GM18873 (cell line): ENCODE data around the gene HERC2.
"Not testable (repeated sequence)": the region's sequence is repeated elsewhere in the genome, so short reads cannot be mapped to it uniquely, and the experiment has no call there.

Experiments
- ATAC-seq: cut with Tn5 transposase; IDR thresholded peaks from one replicate; pipeline ENCODE4 v1.9.1; 2021; ENCODE audit warnings: mild to moderate bottlenecking, moderate library complexity, moderate number of reproducible peaks; ENCODE audit not compliant: unreplicated experiment, low FRiP score

HERC2 gene

DNA sequence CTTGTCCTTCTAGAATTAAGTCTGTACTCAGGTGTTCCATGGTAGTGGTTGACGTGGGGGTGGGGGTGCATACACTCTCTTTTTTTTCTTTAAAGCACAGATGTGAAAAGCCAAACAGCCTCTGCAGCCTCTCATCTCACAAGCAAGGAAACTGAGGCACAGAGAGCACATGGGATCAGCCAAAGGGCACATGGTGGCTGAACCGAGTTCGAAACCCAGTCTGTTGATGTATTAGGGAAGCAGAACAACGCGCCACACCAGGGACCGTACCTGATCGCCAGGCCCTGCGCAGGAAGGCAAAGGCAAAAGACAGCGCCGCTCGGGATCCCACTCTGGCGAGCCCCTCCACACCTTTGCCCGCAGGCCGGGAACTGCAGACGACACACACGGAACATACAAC lies 47.3 kb downstream of the HERC2 start:
- ATAC-seq: no peak

DNA sequence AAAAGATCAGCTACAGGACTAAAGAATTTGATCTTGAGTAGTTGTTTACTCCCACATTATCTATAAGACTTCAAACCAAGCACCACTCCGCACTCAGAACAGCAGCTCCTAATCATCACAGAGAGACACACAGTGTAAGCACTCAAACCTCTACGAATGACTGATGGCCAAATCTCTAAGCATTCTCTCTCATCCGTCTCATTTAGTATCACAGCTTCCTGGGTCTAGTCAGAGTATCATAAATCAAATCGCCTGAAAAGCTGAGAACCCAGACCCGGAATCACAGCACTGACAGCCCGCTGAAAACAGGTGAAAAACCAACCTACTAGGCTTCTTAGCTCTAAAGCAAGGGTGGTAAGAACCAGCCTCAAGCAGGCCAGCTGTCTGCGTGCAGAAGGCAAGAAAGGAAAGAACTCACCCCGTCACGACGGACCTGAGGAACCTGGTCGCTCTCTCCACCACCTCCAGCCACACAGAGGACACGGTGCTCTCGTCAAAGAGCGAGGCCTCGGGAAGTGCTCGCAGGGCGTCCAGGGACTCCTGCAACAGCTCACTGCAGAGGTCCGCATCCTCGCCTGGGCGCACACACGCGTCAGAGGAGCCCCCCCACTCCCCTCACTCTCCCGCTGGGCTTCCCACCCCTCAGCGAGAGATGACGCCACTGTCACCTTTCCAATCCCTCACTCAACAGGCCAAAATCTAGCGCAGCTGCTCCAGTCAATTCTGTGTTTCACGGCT lies 47.9 kb downstream of the HERC2 start:
- ATAC-seq: no peak

DNA sequence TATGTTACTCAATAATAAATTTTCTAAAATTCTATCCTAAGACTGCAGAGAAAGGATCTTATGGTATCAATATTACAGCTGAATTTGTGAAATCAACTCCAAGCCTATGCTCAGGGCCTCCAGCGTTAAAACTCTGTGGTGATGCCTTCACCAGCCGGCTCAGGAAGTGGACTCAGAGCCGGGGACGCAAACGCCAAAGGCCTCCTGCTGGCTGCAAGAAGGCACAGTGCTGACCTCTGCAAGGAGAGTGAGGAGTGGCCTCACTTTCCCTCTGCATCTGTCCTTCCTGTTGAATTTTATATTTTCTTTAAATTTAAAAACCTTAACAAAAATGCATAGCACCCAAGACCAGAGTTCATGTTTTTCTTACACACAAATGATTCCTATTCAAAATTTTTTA lies 48.5 kb downstream of the HERC2 start:
- no peak for ATAC-seq

DNA sequence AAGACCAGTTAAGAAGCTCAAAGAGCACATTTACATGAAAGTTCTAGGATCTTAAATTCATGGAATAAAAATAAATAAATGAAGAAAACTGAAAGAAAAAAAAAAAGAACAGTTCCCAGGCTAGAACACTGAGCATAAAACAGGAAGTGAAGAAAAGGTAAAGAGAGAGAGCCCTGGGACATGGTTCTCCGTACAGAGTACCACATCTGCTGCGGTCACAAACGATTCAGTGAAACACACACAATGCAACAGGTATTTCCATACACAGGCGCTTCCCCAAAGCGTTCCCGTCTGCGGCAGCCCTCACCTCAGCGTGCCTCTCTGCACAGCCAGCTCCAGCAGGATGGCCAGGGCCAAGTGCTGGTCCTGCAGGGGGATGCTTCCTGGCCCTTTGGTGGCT lies 49.4 kb downstream of the HERC2 start:
- no peak for ATAC-seq

DNA sequence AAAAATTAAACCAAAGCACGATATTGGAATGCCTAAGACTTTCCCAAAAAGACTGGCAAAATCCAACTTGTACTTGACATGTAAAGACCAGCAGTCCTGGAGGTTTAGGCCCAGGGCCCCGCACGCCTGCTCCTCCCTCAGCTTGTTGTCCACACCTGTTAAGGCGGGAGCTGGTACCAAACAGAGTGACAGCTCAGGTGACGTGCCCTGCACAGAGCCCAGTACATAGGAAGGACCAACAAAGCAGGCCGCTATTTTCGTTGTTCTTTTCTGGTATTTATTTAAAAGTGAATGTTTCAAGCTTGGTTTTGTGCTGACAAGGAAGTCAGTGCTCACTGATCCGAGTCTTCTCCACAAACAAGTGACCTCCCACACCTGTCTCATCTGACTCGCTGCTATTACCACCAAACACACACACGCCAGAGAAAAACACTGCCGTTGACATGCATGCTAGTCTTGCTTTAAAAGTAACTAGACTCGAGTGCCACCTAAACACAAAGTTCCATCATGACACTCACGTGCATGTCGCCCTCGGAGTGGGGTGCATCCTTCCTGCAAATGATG lies 50.2 kb downstream of the HERC2 start:
- ATAC-seq: no peak

DNA sequence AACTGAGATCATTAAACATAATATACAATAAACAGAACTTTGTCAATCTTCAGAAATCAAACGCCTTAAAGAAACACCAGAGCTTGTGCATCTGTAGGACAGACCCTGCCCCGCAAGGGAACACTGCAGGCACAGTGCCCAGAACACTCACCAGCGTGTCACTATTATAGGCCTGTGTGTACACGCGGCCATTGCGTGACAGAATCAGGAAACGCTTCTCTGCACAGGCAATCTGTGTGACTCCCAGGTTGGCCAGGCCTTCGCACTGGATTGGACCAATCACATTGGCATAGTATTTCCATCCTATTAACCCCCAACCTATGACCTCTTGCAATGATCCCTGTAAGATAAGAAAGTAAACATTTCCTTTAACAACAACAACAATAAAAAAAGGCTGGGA lies 52.9 kb downstream of the HERC2 start:
- ATAC-seq: no peak

DNA sequence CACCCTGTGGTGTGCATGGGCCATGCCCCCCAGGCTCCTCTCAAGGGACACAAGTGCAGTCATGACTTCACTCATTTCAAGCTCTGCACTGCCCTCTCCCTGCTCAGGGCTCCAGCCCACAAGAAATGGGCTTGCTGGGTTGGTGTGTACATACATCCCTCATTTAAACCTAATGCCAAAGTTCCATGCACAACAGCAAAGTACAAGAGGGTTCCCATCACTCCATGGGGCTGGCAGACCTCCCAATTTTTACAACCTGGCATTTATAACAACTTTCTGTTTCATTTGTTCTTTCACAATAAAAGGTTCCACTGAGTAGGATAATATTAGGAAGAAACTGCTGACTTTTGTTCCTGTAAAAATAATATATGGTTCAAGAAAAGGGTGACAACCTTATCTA lies 54.3 kb downstream of the HERC2 start:
- no peak for ATAC-seq

DNA sequence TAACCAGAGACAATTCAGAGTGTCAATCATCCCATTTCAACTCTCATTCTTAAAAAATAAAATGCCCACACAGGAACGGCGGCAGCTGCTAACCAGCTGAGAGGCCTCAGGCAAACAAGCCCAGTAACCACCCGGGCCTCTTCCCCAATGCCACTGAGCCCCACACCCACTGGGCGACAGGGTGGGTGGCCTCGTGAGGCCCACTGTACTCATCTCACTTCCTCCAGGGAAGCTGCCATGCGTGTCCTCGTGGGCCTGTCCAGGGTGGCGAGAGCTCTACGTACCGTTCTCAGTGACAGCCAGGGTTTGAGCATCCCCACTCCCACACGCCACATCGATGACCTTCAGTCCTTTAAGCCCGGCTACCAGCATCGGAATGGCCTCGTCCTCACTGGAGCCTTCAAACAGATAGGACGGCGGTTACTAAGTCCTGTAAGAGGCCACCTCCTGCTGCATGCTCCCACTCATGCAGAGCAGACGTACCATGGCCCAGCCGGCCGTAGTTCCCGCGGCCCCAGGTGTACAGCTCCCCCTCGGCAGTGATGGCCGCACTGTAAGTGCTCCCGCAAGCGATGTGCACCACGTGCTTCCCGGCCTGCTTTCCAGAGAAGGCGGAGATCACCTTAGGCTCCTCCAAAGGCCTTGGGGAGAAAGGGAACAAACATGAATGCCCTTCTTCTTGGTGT lies 56.5 kb downstream of the HERC2 start:
- no peak for ATAC-seq

DNA sequence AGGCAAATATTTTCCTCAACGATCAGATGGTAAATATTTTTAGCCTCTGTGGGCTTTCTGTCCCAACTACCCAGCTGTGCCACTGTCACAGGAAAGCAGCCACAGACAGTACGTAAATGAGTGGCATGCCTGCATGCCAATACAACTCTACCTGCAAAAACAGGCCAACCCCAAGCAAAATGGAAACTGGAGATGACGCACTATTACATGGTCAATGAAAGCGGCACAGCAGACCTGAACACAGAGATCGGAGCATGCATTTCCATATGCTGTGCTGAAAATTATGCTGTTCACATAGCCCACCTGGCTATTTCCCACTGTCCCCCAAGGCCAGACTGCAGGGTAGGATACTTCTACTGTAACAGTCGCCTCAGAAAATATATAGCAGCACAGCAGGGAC lies 57.8 kb downstream of the HERC2 start:
- ATAC-seq: no peak

DNA sequence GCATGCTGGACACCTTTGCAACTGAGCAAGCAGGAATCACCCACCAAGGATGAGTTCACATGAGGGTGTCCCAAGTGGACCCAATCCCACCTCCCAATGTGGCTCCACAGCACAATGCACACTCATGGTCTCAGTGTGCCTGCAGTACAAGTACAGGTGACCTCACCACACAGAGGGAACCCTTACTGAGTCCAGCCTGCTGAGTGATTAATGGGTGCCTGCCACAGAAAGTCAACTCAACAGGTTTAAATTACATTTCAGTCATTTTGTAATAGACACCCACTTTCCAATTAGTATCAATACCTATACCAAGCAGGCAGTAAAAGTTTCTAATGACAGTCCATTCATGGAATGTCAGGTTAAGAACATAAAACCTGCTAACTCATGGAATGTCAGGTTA lies 59.5 kb downstream of the HERC2 start:
- ATAC-seq: no peak

DNA sequence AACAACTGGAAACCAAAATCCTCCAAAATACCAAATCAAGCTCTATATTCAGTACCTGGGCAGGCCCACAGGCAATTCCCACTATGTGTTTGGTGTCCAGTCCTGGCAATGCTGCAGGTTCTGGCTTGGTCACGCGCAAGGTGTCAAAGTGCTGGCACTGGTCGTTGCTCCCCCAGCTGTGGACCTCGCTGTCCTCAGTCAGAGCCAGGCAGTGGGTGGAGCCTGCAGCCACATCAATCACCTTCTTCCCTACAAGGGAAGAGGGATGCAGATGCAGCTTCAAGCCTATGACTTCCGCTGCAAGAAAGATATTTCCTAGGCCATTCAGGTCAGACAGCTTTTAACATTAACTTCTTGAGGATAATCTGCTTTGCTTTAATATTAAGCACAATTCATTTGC lies 61.3 kb downstream of the HERC2 start:
- ATAC-seq: no peak

DNA sequence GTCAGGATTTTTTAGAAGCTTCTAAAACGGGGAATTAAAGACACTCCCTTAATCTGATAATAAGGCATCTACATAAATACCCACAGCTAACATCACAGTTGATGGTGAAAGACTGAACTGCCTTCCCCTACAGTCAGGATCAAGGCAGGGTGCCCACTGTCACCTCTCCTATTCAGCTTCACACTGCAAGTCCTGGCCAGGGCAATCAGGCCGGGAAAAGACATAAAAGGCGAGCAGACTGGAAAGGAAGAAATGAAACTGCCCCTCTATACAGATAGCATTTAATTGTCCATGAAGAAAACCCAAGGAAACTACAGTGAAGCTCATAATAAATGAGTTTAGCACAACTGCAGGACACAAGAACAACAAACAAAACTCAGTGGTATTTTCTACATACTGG lies 61.7 kb downstream of the HERC2 start:
- no peak for ATAC-seq

DNA sequence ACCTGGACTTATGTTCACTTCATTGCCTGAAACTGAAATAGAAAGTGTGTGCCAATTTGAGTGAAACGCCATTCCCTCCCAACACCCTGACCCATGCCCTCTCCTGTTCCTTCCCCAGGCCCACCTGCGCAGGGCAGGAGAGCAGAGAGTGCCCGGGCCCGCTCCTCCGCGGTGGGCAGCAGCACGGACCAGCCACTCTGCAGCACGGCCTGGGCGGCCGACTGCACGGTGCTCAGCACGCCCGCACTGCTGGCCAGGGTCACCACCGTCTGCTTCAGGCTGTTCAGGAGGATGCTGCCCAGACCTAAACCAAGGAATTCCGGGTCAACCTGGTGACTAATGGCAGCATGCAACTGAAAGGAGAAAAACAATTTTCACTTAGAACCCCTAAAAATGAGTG lies 66.0 kb downstream of the HERC2 start:
- ATAC-seq: no peak

DNA sequence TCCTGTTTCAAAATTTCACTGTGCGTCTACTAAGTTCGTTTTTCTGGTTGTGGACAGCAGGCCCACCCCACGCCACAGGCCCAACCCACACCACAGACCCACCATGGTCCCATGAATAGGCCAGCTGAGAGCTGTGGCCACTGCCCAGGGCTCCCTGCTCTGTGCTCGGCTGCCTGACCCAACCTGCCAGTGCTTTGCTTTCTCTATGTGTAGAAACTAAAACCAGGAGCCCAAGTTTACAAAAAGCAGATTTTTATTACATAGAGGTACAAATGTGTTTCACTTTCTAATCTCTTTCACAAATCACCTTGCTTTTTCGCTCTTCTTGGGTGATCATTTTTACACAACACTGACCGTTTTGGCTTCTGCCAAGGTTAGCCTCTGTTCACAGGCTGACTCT lies 69.1 kb downstream of the HERC2 start:
- no peak for ATAC-seq

DNA sequence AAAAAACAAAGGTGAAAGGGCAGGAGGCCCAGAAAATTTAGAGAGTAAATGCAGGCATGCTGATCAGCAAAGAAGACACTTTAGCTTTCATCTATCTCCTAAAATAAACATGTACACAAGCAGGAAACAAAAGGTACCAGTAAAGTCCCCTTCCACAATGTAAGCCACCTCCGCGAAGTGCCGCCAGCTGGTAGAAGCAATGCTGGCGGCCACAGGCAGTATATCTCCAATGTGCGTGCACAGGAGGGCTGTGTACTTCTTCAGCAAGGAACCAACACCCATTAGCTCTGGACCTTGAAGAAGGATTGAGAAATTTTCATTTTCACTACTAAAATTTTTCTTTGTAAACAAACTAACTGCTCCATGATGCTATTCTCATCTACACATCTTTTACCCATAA lies 75.4 kb downstream of the HERC2 start:
- no peak for ATAC-seq

DNA sequence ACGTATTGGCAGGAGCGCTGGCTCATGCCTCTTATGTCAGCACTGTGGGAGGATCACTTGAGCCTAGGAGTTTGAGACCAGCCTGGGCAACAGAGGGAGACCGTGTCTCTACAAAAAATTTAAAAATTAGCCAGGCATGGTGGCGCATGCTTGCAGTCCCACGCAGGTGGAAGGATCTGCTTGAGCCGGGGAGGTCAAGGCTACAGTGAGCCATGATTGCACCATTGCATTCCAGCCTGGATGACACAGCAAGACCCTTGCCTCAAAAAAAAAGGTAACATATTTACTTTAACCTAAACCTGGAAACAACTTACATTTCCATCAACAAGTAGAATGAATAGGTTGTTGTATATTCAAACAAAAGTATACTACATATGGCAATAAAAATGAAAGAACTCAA lies 78.1 kb downstream of the HERC2 start:
- ATAC-seq: no peak

DNA sequence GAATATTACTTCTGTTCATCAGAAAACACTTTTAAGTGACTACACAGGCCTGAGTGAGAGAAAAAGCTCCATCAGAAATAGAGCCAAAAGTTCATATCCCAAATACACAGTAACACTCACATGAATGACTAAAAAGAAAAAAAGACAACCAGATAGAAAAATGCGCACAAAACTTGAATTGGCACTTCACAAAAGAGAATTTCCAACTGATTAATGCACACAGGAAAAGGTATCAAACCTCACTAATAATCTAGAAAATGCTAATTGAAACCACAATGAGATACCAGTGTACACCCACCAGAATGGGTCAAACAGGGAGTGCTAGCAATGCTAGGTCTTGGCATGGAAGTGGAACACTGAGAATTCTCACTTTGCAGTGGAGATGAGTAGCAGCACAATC lies 78.6 kb downstream of the HERC2 start:
- no peak for ATAC-seq

DNA sequence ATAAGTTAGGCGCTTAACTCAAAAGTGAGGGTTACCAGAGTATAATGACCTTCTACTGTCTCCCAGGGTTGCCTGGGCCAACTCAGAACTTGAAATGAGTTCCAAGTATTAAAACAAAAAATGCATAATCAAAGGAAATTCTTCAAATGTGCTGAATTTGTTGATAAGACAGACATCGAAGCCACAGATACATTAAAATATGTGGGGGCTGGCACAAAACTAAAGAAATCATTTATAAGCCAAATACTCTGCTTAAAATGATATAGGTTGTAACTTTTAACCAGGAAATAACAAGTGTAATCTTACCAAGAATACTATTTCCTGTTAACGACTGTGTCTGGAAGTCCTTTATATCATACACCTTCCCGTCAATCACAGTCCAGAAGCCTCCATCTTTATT lies 83.7 kb downstream of the HERC2 start:
- not testable (repeated sequence) for ATAC-seq

DNA sequence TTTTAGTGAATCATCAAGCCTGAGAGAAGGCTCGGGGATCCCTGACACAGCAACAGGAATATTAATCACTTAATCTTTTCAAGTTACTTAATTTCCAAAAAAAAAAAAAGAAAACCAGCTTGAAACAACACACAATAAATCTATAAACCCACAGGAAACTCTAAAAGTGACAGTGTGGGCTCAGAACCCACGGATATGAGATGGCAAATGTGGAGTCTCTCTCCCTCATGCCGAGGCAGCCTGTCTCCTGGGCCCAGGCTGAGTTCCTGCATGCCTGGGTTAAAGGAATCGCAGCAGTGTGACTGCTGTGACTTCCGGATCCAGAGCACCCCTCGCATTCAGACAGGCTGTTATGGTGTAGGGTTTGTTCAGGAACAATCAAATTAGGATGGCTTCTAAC lies 90.2 kb downstream of the HERC2 start:
- ATAC-seq: not testable (repeated sequence)

DNA sequence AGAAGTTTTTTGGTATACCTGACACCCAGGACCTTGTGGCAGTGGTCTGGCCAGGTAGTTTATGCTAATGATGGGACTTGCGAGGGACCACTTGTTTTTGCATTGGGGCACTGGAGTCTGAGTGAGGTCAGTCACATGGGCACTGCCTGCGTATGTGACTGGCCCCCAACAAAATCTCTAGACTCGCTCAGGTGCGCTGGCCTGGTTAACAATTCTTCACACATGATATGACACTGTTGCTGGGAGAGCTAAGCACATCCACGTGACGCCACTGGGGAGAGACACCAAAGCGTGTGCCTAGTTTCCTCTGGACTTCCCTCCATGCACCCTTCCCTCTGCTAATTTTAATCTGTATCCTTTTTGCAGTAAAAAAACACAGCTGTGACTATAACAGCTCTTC lies 90.6 kb downstream of the HERC2 start:
- ATAC-seq: not testable (repeated sequence)

DNA sequence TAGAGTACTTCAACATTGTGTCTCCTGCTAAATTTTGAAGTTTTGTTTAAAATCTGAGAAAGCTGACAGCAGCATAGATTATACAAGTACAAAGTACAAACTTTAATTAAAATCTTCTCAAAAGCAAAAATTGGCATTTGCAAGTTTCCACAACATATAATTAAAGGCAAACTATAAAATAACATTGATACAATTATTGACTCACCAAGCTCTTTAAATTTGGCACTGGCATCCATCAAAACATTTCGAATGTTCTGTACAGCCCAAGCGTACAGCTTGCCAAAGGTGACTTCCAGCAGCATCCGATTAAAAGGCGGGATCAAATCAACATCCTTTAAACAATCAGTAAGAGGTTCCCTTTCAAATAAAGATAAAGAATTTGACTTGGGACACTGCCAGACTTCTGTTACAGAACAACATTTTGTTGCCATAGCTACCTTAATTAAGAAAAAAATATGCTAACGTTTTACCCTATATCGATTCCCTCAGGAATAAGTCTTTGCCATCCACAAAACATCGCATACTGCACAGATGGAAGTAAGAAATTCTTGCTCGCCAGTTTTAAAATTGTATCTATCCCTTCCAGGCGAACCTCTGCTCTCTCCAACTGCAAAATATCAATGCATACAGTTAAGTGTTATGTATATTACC lies 92.9 kb downstream of the HERC2 start:
- ATAC-seq: not testable (repeated sequence)

DNA sequence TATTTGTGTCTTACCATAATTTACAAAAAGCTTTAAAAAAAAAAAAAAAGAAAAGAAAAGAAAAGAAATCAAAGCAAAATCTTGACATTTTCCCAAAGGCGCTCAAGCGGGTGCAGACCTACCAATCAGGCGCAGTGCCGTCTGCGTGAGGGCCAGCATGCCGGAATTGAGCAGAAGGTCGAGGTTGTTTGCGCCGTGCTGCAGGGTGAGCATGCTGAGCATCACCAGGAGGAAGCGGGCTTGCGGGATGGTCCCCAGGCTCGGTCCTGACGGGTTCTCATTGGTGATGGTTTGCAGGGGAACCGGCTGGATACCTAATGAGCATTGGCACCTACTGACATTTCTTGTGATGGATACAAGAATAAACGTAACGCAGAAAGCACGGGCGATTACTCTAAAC lies 93.9 kb downstream of the HERC2 start:
- ATAC-seq: no peak
